GM21526 (cell line): ENCODE data around the gene BRCA1.

Source experiments
- ATAC-seq: cut with Tn5 transposase; IDR thresholded peaks from one replicate; pipeline ENCODE4 v1.9.1; 2021; ENCODE audit warnings: moderate library complexity; ENCODE audit not compliant: unreplicated experiment, low FRiP score

Gene BRCA1

GRCh38 chr17:43027091-43028032 is 97.8 kb downstream of the BRCA1 start:
- ATAC-seq: no peak

- no peak for ATAC-seq
These were observed 98.6 kb downstream of the BRCA1 start for GRCh38 chr17:43026595-43026994.

- no peak for ATAC-seq
These were observed 99.2 kb downstream of the BRCA1 start for GRCh38 chr17:43025766-43026537.

GRCh38 chr17:43025290-43025657 is 99.9 kb downstream of the BRCA1 start:
- ATAC-seq: no peak

- no peak for ATAC-seq
These were observed 100.5 kb downstream of the BRCA1 start, which contains the start of gene RND2 for GRCh38 chr17:43024407-43025289. RND2 (plus strand) TSS chr17:43025231; CDS start chr17:43025348, 117 bp downstream.

- no peak for ATAC-seq
These were observed 103.2 kb downstream of the BRCA1 start, which contains the start of gene VAT1 for GRCh38 chr17:43021741-43022512. VAT1 (minus strand) TSS chr17:43022385; CDS start chr17:43022322, 63 bp downstream.

GRCh38 chr17:43020789-43021740 is 104.1 kb downstream of the BRCA1 start:
- ATAC-seq: no peak

- ATAC-seq: no peak
These were observed 105.0 kb downstream of the BRCA1 start for GRCh38 chr17:43020030-43020621.

- ATAC-seq: no peak
These were observed 105.7 kb downstream of the BRCA1 start for GRCh38 chr17:43019418-43019817.

GRCh38 chr17:43018932-43019331 is 106.2 kb downstream of the BRCA1 start:
- no peak for ATAC-seq

- no peak for ATAC-seq
These were observed 106.9 kb downstream of the BRCA1 start for GRCh38 chr17:43018008-43018853.

- ATAC-seq: no peak
These were observed 108.9 kb downstream of the BRCA1 start for GRCh38 chr17:43016216-43016615.

- no peak for ATAC-seq
These were observed 109.6 kb downstream of the BRCA1 start for GRCh38 chr17:43015579-43015978.

- ATAC-seq: no peak
These were observed 110.3 kb downstream of the BRCA1 start for GRCh38 chr17:43014649-43015542.

- ATAC-seq: no peak
These were observed 111.0 kb downstream of the BRCA1 start for GRCh38 chr17:43014020-43014648.

- ATAC-seq: no peak
These were observed 111.9 kb downstream of the BRCA1 start for GRCh38 chr17:43013296-43013695.
